Measurements from ENCODE around the gene STIP1.

- TF ChIP-seq TAF1 (IDR thresholded peaks at IDR 0.05; ENCODE audit: low read depth, low read length): no peak
- TF ChIP-seq SPI1 (IDR thresholded peaks at IDR 0.05; ENCODE audit: low read depth, low read length): no peak
- no peak for TF ChIP-seq POLR2A (IDR thresholded peaks at IDR 0.05; ENCODE audit: low read depth, low read length)
Observed at GRCh38 chr11:64165842-64166635, 19.9 kb upstream of the STIP1 start, which contains the start of gene MACROD1.

All from GM12891 (cell line).